Hematopoietic multipotent progenitor cell treated with erythropoietin and hydrocortisone succinate and interleukin-3 and kit ligand, for 6 days (in vitro differentiated cells): Measurements from ENCODE around the gene TUT1.
"Not testable (repeated sequence)": the region's sequence is repeated elsewhere in the genome, so short reads cannot be mapped to it uniquely, and the experiment has no call there.

Experiments
- DNase-seq: peaks from one replicate; pipeline ENCODE4 v3.0.0-alpha.2; 2015

TUT1 gene

DNA sequence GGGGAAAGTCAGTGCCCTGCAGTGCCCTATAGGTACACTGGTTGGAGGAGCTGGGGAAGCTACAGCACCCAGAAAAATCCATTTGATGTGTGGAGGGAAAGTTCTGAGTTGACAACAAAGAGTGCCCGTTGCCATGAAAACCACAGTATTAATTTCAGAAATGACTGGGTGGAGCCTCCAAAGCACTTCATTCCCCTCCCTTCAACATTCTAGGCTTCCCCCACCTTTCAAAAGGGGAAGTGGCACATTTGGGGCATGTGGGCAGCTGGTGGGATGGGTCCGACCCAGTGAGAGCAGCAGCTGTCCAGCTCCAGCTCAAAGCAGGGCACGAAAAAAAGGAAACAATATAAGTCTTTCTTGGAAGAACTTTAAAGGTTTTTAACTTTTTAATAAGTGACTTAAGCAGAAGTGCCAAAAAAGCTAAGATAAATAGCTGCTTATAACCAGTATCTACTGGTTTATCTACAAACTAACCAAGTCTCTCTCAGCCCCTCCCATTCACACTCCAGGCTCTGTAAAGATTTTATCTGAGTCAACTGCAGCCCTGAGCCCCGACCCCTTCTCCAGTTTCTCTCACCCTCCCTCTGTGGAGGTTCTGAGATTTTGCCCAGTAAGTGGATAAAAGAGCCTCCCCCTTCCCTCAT, 35.7 kb downstream of the TUT1 start:
- DNase-seq, result peak; percentile 90

DNA sequence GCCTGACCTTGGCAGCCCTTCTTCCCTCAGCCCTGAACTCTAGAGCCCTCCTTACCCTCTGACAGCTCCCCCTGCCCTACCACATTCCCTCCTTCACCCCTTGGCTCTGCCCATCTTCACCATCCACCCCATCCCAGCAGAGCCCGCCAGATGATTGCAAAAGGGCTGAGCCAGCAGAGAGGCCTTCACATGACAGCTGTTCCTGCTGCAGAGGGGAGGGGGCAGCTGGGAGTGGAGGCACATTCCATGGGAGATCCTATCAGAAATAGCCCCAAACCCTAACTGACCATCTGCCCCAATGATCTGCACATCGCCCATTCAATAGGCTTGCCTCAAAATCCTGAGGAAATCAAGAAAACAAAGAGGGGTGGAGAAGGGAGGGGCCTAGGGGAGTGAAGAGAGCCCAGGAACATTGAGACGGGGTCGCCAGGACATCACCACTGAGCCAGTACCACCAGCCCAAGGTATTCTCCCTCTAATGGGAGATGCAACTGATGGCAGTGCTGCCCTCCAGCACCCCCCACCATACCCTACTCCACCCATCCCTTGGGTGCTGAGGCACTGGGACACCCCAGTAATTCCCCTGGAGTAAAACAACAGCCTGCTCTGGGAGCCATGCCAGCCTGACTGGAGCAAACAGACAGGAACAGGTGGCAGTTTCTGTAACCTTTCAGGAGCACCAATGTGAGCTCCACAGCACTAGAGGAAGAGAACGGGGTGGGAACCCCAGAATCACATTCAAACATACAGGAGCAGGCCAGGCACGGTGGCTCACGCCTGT, 36.7 kb downstream of the TUT1 start:
- no peak for DNase-seq

DNA sequence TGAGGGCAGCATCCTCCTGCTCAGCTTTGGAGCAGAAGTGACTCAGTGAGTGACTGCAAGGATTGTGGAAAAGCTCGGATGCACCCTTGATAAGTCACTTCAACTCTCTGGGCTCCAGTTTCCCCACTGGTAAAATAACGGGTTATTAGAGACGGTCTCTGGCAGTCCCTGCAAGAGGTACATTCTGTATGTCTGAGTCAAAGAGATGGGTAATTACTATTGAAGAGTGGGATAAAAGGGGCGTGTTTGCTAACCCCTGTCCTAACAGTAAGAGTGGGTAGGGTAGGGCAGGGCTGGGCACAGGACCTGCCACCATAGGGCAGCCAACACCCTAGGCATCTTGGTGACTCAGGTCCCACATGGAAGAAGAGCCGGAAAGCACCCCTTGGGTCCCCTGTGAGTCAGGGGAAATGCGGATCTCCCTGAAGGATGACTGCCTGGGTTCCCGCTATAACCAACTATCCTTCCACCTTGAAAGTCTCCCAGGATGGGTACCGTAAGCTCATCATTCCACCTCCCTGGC, 37.4 kb downstream of the TUT1 start:
- no peak for DNase-seq

DNA sequence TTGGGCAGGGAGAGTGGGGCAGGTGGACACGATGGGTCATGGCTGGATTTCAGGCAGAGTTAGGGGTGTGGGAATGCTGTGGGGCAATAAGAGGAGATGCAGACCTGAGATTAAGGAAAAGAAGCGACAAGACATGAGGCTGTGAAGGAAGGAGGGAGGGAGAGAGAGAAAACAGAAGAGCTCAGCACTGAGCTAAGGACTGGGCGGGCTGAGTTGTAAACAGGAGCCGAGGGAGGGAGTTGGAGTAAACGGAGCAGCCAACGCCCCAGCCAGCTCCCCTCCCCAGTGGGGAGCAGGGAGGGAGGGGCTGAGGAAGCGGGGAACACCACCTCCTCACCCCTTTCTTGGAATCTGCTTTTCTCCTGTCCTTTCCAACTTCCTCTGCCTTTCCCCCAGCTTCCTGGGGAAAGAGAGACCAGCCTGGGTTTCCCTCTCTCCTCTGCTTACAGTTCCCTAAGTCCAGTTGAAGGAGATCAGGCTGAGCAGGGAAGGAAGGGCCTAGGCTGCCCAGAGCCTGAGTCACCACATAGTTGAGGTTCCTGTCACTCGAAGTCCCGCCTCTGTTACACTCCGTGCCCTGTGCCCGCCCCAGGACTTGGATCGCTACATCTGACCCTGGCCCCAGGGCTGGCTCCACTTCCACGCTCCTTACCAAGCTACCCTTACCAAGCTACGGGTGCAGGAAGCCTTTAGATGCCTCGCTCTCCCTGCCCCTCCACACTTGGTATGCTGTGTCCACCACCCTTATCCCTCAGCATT, 38.1 kb downstream of the TUT1 start:
- peak; percentile 95 for DNase-seq

DNA sequence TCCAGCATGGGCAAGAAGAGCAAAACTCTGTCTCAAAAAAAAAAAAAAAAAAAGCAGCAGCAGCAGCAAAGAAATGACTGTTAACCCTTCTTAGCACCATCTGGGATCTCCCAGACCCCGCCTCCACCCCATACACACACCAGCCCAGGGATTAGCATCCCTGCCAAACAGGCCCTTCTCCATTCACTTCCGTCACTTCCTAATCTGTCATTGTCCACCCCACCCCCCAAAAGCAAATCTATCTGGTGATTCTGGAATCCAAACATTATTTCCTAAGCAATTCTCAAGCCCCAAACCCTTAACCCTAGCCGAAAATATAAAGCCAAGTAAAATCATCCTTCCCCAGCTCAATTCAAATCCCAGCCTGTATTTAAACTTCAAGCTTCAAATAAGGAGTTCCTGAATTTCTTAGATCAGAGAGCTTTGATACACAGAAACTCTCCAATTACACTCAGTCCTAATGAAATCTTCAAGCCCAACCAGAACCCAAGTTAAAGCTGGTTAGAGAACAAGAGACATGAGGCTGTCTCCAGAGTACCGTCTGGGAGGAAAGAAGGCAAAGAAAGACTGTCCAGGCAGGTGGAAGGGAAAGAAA, 38.7 kb downstream of the TUT1 start:
- DNase-seq, result peak; percentile 33

DNA sequence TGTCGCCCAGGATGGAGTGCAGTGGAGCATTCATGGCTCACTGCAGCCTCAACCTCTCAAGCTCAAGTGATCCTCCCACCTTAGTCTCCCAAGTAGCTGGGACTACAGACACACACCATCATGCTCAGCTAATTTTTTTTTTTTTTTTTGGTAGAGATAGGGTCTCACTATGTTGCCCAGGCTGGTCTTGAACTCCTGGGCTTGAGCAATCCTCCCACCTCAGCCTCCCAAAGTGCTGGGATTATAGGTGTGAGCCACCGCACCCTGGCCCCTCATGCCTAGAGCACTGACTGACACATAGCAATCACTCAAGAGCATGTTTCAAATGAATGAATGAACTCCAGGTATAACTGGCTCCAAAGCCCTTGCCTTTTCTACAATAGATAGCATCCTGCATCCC, 40.8 kb downstream of the TUT1 start:
- not testable (repeated sequence) for DNase-seq

DNA sequence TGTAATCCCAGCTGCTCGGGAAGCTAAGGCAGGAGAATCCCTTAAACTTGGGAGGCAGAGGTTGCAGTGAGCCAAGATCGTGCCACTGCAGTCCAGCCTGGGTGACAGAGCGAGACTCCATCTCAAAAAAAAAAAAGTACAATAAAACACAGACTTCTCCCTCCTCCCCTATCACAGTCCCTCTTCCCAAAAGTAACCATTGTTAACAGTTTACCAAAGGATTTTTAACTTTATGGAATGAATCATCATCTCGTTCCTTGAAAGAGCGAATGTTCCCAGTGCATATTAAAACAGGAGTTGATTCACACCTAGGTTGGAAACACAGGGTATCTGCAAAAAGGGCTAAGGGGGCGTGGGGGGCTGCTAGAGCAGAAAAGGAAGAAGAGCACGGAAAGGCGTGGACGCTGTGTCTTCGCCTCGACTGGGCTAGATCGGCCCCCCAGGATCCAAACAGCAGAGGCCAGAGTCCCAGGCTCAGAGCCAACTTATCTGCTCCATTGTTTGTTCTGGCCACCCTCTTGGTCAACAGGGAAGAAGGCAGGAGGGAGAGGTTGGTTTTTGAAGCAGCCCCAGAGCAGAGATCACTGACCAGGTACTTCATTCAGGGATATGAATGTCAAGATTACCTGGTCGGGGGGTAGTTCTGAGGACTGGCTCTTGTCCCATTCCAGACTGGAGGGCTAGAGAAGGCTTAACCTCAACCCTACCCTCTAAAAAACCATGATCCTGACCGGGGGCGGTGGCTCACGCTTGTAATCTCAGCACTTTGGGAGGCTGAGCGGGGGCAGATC, 42.6 kb downstream of the TUT1 start:
- no peak for DNase-seq

DNA sequence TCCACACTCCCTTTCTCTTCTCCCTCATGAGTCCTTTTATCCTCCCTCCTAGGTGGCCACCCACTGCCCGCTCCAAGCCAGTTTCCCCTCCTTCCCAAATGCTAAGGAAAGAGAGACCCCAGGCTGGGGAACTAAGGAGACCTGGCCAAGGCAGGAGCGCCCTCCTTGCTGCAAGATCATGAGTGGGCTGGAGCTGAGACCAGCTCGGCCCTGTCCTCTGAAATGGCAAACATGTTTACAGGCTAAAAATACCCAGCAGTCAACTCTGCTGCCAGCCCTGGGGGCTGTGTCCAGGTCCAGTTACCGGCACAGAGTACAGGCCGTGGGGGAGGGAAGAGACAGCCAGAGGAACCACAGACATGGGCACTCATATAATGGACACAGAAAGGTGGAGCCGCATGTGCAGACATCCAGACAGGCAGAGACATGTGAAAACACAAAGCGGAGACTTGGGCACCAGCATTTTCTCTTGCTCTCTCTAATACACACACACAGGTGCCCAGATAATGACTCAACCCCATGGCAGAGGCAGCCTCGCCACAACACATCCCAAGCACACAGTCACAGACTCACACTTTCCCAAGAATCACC, 43.5 kb downstream of the TUT1 start:
- no peak for DNase-seq

DNA sequence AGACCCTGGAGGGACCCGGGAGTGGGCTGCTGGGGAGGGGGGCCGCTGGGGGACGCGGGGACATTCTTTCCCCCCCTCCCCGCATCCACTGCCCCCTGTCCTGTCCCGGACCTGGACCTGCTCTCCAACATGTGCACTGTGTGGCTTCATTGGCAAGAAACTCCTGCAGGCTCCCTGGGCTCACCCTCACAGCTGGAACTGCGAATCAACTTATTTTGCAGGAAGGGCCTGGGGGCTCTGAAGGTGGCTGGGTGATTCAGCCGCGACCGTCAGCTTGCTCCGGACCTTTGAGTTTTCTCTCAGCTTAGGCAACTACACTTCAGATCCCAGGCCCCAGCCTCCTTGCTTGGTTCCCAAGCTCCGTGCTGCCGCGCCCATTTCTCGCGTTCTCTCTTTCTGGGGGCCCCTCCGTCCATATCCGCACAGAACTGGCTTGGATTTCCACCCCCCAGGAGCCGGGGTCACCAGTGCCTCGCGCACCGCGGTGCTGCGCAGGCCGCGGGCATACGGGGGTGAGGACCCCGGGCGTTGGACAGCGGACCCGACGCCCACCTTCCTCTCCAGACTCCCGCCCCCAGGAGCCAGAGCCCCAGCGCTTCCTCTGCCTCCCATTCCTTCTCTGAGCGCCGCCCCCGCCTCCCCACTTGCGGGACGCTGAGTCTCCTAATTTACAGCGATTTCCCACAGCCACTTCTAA, 44.2 kb downstream of the TUT1 start:
- peak; percentile 32 for DNase-seq

DNA sequence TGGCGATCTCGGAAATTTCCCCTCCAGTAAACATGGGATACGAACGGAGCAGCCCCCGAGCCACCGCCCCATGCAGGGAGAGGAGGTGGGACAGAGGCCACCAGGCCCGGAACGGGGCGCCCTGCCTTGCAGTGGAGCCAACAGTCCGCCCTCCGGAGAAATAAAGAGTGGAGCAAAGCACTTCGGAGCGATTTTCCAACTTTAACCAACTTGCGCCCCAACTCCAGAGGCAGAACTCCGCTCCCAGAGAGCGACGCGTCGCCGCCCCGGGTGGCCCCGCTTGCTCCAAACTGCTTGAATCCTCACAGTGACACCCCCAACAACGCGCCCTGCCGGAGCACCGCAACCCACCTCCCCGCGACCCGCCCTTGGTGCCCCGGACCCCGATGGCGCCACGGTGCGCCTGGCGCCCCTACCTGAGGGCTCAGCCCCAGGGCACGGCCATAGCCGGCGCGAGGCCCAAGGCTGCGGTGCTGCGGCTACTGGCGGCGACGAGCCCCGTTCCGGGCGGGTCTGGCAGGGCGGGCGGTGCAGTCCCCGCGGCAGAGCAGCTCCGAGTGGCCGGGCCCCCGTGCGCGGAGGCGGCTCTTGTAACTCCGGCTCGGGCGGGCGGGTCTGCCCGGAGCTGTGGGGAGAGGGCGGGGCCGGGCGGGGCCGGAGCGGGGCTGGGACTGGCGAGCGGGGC, 44.9 kb downstream of the TUT1 start, which contains the start of gene AHNAK:
AHNAK (minus strand) TSS at position 563 of the 685 bp plus-strand sequence. CDS start 10,708 bp downstream, outside the sequence.
- DNase-seq, result peak; percentile 79

DNA sequence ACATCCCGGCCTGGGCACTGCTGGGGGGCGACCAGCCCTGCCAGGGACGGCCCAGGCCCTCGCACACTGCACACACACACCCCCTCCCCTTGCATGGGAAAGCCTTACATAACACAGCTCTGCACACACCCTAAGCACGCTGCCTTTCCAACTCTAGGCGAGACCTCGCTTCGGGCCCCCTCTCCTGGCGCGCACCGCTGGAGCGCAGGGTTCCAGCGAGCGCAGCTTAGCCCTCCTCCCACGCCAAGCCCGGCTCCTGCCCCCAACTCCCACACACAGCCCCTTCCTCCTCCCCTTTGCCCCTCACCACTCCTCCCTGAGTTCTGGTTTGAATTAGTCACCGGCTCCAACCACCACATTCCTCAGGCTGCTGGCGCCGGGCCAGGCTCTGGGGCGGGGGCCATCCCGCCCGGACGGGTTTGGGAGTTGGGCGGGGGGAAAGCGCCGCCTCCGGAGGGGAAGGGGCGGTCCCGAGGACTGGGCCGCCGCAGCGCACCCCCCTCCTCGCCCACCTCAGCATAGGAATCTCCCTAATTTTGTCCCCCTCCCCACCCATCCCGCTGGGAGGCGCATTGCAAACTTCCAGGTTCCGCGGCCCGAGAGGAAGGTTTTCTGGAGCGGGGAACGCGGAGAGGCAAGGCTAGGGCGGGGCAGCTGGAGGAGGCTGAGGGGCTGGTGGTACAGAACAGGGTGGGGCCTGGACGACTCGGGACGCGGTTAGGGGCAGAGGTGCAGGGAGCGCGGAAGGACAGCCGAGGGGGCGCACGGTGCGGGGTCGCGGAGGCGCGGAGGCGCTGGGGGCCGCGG, 45.7 kb downstream of the TUT1 start:
- peak; percentile 68 for DNase-seq

DNA sequence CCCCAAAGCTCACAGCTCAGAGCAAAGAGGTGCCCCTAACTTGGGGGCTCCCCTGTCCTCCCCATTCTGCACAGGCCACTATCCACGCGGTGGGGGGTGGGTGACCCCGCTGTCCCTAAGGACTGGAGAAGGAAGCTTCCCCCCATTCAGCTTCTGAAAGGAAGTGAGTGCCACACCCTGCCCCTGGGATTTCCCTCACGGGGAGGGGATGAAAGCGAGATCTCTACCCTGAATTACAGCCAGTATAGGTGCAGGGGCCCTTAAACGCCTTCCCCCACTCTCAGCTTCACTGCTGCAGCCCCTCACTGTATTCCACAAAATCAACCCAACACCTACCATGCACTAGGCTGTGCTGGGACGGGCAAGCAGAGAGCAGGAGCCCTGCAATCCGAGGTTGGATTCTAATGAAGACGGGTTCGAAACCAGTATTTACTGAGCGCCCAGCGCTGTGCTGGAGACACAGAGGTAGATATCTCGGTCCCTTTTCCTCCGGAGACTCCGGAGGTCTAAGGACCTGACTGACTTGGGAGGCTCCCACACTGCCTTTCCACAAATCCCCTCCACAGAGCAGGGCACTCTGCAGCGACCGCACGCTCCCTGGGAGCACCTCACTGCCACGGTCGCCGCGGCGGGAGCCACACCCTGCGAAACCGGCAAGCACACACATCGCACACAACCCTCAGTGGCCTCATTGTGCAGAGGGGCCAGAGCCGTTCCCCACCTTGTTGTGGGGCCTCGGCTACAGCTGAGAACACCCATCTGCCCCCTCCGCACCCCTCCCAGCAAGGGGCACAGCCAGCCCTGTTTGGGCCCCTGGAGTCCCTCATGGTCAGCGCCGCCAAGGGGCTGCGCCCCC, 46.5 kb downstream of the TUT1 start:
- DNase-seq, result peak; percentile 56

DNA sequence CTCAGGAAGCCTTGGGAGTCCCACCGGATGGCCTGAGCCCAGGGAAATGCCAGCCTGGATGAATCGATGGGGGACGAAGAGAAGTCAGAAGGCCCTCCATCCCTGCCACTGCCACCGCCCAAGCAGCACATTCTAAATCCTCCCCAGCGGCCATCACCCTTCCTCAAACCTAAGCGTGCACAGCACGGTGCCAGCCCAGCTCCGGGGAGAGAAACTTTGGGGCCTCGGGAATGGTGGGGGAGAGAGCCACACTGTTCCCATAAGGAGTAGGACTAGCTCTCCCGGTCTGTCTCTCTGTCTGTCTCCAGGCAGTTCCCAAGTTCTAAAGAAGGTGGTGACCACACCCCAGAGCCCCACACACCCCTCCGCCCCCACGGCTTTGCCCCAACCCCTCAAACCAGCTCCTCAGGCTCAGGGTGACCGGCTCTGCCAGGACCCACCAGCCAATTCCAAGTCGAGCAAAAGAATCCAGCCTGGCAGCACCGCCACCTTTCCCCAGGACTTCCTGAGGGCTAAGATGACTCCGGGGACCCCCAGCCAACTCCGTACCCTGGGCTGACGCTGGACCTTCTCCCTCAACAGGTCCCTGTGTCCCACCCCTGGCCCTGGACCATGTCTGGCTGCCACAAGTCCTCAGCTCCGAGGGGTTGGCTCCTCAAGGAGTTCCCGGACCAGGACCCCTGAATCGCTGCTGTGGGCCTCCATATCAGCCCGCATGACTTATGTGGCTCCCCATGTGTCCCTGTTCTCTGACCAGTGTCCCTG, 47.5 kb downstream of the TUT1 start:
- no peak for DNase-seq

DNA sequence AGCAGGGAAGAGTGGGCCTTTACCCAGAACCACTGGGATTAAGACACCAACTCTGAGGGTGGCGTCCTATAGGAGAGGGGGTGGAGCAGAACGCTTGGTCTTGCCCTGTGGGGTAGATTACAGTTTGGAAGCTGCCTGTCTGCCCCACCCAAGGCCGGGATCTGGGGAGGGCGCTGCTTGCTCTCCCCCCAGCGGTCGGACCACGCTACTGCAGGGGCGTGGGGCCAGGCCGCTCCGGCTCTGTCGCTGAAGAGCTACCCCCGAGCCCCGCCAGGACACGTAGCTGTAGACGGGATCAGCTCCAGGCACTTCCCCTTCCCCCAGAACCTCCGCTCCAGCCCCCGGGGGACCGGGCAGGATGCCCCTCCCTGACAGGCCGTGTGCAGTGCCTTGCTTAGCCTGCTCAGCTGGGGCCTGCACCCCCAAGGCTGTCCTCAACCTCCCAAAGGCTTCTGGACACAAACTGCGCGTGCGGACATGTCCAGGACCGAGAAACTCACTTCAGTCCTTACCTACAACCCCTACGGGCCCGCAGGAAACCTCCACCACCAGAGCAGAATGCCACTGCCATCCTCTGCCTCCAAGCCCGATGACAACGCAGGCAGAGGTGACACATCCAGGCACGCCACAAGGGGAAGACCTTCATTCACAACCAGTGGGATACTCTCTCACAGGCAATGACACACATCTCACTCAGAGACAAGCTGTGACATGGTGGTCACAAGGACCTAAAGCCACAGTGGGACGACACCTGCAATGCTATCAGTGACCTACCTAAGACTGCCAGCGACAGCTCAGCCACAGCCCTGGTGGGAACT, 48.4 kb downstream of the TUT1 start:
- DNase-seq, result peak; percentile 92

DNA sequence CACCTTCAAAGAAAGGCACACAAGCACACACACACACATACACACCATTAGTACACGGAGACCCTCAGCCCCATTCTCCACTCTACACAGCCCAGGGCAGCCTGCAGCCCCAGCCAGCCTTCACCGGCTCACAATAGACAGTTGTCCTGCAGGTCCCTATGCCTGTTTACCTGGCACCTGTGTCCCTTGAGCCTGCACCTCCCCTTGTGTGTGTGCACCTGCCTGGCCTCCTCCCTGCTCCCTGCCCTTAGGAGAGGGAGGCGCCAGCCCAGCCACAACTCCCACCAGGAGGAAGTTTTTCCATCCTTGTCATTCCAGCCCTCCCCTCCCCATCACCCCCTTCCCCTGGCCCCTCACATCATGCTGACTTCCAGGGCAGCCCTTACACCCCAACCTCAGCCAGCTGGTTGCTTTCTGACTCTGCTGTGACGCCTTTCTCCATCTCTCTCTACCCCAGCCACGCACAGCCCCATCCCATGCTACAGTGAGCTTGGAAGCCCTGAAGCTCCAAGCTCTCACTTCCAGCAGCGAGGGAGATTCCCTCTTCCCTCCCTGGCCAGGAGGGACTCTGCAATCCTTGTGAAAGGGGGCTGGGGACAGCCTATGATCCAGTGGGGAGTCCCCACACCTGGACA, 49.1 kb downstream of the TUT1 start:
- DNase-seq, result no peak
